ENCODE results near the gene BIN1.

GRCh38 chr2:127074358-127074757 lies 32.6 kb downstream of the BIN1 start:
- TF ChIP-seq CTCF (IDR thresholded peaks at IDR 0.05) (no peak), EZH2 (IDR thresholded peaks at IDR 0.05; ENCODE audit: borderline replicate concordance, insufficient read depth, low read depth, low read length, poor library complexity, severe bottlenecking) (no peak)
